GM12864 (cell line): ENCODE results near the gene OBSCN.

ENCODE experiments used
- DNase-seq: peaks from one replicate; pipeline ENCODE4 v3.0.0-alpha.2; 2011; ENCODE audit warnings: low read depth
- H3K4me3 ChIP-seq: 2 replicates; pipeline ENCODE4 v1.5.1; 2011; ENCODE audit warnings: mild to moderate bottlenecking, low read depth, low read length, control low read depth
- TF ChIP-seq, protein P1 (sequence below): IDR thresholded peaks from 2 replicates; pipeline ENCODE4 v1.5.1; 2011; ENCODE audit warnings: low read depth, mild to moderate bottlenecking, moderate library complexity, low read length, control low read depth, inconsistent platforms; ENCODE audit errors: missing control alignments

OBSCN gene

DNA sequence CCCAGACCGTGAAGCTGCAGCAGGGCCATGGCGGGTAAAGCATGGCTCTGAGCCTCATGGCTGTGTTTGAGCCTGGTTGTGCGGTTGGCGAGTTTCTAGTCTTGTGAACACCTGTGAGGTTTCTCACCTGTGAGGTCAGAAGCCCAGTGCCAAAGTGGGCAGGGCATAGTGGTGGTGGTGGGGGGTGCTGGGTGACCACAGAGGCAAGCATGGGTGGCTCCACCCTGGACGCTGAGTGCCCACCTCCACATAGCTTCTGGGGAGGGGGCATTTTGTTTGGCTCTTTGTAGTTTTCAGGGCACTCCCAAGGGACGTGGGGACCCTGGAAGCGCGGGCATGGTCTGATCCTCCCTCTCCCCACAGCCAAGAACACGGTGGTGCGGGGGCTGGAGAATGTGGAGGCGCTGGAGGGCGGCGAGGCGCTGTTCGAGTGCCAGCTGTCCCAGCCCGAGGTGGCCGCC, 107.7 kb downstream of the OBSCN start:
- H3K4me3 ChIP-seq = no peak overlapping the region
- TF ChIP-seq, protein P1, sequence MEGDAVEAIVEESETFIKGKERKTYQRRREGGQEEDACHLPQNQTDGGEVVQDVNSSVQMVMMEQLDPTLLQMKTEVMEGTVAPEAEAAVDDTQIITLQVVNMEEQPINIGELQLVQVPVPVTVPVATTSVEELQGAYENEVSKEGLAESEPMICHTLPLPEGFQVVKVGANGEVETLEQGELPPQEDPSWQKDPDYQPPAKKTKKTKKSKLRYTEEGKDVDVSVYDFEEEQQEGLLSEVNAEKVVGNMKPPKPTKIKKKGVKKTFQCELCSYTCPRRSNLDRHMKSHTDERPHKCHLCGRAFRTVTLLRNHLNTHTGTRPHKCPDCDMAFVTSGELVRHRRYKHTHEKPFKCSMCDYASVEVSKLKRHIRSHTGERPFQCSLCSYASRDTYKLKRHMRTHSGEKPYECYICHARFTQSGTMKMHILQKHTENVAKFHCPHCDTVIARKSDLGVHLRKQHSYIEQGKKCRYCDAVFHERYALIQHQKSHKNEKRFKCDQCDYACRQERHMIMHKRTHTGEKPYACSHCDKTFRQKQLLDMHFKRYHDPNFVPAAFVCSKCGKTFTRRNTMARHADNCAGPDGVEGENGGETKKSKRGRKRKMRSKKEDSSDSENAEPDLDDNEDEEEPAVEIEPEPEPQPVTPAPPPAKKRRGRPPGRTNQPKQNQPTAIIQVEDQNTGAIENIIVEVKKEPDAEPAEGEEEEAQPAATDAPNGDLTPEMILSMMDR = no peak
- no peak for DNase-seq

DNA sequence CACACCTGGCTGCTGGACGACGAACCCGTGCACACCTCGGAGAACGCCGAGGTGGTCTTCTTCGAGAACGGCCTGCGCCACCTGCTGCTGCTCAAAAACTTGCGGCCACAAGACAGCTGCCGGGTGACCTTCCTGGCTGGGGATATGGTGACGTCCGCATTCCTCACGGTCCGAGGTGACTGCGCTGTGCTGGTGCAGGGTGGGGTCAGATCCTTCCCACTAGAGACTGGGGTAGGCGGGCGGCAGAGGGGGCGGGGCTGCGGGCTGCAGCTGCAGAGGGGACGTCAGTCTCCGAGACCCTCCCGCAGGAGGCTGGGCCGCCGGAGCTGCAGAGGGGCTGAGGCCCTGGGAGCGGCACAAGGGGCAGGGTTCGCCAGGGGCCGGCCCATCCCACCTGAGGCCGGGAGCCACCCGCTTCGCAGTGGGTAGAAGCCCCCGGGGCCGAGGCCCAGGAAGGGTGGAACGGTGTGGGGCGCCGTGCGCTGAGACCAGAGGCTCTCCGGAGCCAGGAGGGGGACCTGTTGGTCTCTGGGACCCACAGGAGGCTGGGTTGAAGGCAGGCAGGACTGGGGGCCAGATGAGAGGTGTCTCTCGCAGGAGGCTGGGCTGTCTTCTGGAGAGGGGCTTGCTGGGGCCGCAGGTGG, 108.2 kb downstream of the OBSCN start:
- DNase-seq = no peak
- H3K4me3 ChIP-seq = no peak overlapping the region
- TF ChIP-seq, protein P1 = no peak

DNA sequence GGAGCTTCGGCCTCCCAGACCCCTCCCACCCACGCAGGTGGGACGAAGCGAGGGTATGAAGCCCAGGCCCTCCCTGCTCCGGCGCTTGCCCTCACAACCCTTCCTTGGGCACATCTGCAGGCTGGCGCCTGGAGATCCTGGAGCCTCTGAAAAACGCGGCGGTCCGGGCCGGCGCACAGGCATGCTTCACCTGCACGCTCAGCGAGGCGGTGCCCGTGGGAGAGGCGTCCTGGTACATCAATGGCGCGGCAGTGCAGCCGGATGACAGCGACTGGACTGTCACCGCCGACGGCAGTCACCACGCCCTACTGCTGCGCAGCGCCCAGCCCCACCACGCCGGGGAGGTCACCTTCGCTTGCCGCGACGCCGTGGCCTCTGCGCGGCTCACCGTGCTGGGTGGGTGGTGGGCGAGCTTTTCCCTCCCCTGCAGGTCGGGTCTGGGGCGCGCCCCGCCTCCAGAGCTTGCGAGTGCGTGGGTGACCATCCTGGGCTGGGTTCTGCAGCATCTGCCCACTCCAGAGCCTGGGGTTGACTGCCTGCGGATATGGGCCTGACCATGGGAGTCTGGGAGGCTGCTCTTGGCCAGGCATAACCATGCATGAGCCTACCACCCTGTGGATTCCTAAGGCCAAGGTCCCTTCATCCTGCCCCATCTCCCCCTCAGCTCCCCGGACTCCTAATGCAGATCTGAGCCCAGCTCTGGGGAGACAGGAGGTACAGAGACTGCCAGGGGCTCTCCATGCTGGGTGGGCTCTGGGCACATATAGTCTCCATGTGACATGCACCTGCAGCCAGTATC, 108.9 kb downstream of the OBSCN start:
- H3K4me3 ChIP-seq = no peak overlapping the region
- TF ChIP-seq, protein P1 = no peak
- no peak for DNase-seq

DNA sequence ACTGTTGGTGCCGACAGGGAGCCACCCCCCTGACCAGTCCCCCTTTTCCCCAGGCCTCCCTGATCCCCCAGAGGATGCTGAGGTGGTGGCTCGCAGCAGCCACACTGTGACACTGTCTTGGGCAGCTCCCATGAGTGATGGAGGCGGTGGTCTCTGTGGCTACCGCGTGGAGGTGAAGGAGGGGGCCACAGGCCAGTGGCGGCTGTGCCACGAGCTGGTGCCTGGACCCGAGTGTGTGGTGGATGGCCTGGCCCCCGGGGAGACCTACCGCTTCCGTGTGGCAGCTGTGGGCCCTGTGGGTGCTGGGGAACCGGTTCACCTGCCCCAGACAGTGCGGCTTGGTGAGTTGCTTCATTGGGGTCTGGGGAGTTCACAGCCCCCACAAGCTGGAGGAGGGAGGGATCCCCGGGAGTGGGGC, 109.6 kb downstream of the OBSCN start:
- DNase-seq = no peak
- H3K4me3 ChIP-seq = no peak overlapping the region
- TF ChIP-seq, protein P1 = no peak

DNA sequence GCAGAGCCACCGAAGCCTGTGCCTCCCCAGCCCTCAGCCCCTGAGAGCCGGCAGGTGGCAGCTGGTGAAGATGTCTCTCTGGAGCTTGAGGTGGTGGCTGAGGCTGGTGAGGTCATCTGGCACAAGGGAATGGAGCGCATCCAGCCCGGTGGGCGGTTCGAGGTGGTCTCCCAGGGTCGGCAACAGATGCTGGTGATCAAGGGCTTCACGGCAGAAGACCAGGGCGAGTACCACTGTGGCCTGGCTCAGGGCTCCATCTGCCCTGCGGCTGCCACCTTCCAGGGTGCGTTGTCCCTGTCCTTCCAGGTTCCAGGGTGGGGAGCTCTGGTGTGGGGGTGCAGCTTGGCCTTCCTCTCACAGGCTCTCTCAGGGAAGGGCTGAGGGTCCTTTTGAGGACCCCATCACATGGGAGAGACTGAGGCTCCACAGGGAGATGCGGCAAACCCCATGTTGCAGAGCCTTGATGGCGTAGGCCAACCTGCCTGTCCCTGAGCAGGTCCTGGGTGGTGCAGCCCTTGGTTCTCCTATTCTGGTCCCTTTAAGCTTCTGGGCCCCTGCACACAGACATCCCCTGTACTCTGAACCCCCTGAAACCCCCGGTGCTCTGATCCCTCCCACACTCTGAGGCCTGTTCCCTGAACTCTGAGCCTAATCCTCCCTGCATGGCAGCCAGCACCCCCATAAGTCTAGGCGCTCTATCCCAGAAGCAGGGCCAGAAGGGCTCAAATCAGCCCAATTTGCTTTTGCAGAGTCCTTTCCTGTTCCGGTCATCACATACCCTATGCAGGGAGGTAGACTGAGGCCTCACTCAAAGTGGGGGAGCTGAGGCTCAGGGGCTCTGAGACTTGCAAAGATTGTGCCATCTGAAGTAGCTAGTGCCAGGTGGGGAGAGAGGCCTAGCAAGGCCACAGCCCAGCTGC, 110.3 kb downstream of the OBSCN start:
- H3K4me3 ChIP-seq = no peak overlapping the region
- DNase-seq = no peak
- TF ChIP-seq, protein P1 = no peak

DNA sequence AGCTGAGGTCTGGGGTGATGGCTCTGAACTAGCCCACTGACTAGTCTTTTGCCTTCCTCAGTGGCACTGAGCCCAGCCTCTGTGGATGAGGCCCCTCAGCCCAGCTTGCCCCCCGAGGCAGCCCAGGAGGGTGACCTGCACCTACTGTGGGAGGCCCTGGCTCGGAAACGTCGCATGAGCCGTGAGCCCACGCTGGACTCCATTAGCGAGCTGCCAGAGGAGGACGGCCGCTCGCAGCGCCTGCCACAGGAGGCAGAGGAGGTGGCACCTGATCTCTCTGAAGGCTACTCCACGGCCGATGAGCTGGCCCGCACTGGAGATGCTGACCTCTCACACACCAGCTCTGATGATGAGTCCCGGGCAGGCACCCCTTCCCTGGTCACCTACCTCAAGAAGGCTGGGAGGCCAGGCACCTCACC, 111.0 kb downstream of the OBSCN start:
- no peak overlapping the region for H3K4me3 ChIP-seq
- no peak for DNase-seq
- TF ChIP-seq, protein P1 = no peak
